Stomach (tissue), 4 donors: ENCODE measurements around the gene MAP3K5.

Experiments
- CTCF ChIP-seq, 7 experiments: fragments of 450-650 bp in 4 of 7; fragments of 200-600 bp in 3 of 7; sonication (generic) in 3 of 7; IDR thresholded peaks; one replicate each; pipeline ENCODE4 v1.5.1; 2016 to 2019; ENCODE audit warnings: antibody characterized with exemption in 7 of 7, control low read depth in 2 of 7, mild to moderate bottlenecking in 1 of 7
- POLR2A ChIP-seq, 4 donors: fragments of 450-650 bp; IDR thresholded peaks; one replicate each; pipeline ENCODE4 v1.6.1; 2016; ENCODE audit warnings: antibody characterized with exemption in 4 of 4, control low read depth in 2 of 4, mild to moderate bottlenecking in 1 of 4, moderate library complexity in 1 of 4

- TF ChIP-seq POLR2A (IDR thresholded peaks at IDR 0.05): no peak
- TF ChIP-seq CTCF (IDR thresholded peaks at IDR 0.05): no peak
These were observed 175.8 kb downstream of the MAP3K5 start for GRCh38 chr6:136616527-136616926.
